Stimulated activated CD8-positive, alpha-beta memory T cell treated with anti-CD3 and anti-CD28 coated beads, Interleukin-12 subunit alpha, Interleukin-12 subunit beta, amount 100 ng/mL, for 1 hour (primary cell): Measurements from ENCODE around the gene E2F7.
"Not testable (repeated sequence)": the region's sequence is repeated elsewhere in the genome, so short reads cannot be mapped to it uniquely, and the experiment has no call there.

Experiments used
- DNase-seq: peaks from one replicate; pipeline ENCODE4 v3.0.0-alpha.2; 2020; ENCODE audit warnings: low read depth

Gene E2F7

GRCh38 chr12:77065361-77066204 lies at the start of gene E2F7:
TSS of gene E2F7 (minus strand) at chr12:77065569. CDS start at chr12:77064635, 934 bp downstream.
- peak; percentile 59 for DNase-seq

- DNase-seq = no peak
Observed at GRCh38 chr12:77113971-77114370, 48.6 kb upstream of the E2F7 start.

GRCh38 chr12:77108707-77109106 lies 43.3 kb upstream of the E2F7 start:
- DNase-seq = no peak

- DNase-seq = no peak
Observed at GRCh38 chr12:77107121-77107520, 41.8 kb upstream of the E2F7 start.

- DNase-seq = no peak
Observed at GRCh38 chr12:77104792-77105191, 39.4 kb upstream of the E2F7 start.

- DNase-seq = no peak
Observed at GRCh38 chr12:77104286-77104685, 38.9 kb upstream of the E2F7 start.

GRCh38 chr12:77102691-77103090 lies 37.3 kb upstream of the E2F7 start:
- DNase-seq = no peak

- no peak for DNase-seq
Observed at GRCh38 chr12:77102123-77102522, 36.8 kb upstream of the E2F7 start.

GRCh38 chr12:77099799-77100198 lies 34.4 kb upstream of the E2F7 start:
- no peak for DNase-seq

GRCh38 chr12:77097846-77098245 lies 32.5 kb upstream of the E2F7 start:
- no peak for DNase-seq

- not testable (repeated sequence) for DNase-seq
Observed at GRCh38 chr12:77092227-77092626, 26.9 kb upstream of the E2F7 start.

GRCh38 chr12:77089686-77090220 lies 24.4 kb upstream of the E2F7 start:
- no peak for DNase-seq

- DNase-seq = no peak
Observed at GRCh38 chr12:77087427-77087826, 22.1 kb upstream of the E2F7 start.

GRCh38 chr12:77082021-77082420 lies 16.7 kb upstream of the E2F7 start:
- no peak for DNase-seq

GRCh38 chr12:77079631-77080030 lies 14.3 kb upstream of the E2F7 start:
- no peak for DNase-seq

GRCh38 chr12:77078231-77078630 lies 12.9 kb upstream of the E2F7 start:
- DNase-seq = no peak

GRCh38 chr12:77076886-77077285 lies 11.5 kb upstream of the E2F7 start:
- no peak for DNase-seq

- not testable (repeated sequence) for DNase-seq
Observed at GRCh38 chr12:77073894-77074293, 8.5 kb upstream of the E2F7 start.

GRCh38 chr12:77072833-77073495 lies 7.6 kb upstream of the E2F7 start:
- no peak for DNase-seq

GRCh38 chr12:77070800-77071449 lies 5.6 kb upstream of the E2F7 start:
- no peak for DNase-seq

GRCh38 chr12:77070382-77070781 lies 5.0 kb upstream of the E2F7 start:
- DNase-seq = no peak

GRCh38 chr12:77064896-77065360 lies 441 bp downstream of the E2F7 start:
- DNase-seq = no peak
